Fibroblast of the conjunctiva (primary cell): ENCODE data around the gene YBEY.

ENCODE experiments used
- DNase-seq: peaks from one replicate; pipeline ENCODE4 v3.0.0-alpha.2; 2010; ENCODE audit warnings: low read depth

YBEY gene

DNA sequence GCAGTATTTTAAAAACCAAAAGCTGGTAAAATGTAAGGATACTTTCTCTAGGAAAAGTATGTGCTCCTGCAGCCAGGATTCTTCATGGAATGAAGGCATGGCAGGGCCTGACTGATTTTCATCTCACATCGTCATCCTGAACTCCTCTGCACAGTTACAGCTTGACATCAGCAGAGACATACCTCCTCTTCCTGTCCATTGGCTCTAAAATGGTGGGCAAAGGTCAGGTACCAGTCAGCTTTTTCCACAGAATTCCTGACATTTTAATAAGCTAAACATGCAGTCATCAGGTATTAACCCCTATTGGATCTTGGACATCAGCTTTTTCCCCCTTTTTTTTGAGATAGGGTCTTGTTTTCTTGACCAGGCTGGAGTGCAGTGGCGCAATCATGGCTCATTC, 43.7 kb downstream of the YBEY start:
- no peak for DNase-seq

DNA sequence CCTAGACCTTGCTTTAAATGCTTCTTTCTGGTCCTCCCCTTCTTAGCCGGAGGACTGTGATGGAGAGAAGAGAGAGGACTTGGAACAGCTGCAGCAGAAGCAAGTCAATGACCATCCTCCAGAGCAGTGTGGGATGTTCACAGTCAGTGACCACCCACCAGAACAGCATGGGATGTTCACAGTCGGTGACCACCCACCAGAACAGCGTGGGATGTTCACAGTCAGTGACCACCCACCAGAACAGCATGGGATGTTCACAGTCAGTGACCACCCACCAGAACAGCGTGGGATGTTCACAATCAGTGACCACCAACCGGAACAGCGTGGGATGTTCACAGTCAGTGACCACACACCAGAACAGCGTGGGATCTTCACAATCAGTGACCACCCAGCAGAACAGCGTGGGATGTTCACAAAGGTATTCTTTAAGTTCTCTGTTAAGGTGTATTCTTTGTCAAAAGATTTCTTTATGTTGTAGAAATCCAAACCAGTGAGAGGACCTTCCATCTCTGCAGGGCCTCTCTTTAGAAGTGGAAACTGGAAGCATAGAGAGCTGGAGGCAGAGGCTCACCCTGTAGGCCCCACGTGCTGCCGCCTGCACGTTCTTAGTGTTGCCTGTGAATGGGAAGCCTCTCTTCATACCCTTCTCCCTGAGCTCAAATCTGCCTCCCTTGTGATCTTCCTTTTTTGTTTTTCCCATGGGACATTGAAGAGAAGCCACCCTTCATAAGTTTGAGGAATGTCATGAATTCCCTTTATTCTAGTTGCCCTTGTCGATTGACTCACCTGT, 48.4 kb downstream of the YBEY start:
- DNase-seq: no peak

DNA sequence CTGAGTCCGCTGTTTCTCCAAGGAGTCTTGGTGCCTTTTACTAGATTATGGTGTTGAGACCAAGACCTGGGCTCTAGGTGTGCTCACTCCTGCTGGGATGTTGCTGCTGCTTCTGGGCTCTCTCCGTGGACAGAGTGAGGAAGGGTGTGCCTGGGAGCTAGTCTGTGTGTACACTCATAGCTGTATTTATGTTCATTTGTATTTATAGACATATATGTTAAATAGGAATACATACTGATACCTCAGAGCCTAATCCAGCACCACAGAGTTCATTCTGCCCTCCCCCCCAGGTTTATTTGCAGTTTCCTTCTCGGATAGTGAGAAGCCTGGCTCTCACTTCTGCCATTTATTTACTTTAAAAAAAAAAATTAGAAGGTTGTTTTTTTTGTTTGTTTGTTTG, 50.5 kb downstream of the YBEY start:
- DNase-seq: no peak

GRCh38 chr21:46340998-46341397, 54.9 kb downstream of the YBEY start:
- no peak for DNase-seq

DNA sequence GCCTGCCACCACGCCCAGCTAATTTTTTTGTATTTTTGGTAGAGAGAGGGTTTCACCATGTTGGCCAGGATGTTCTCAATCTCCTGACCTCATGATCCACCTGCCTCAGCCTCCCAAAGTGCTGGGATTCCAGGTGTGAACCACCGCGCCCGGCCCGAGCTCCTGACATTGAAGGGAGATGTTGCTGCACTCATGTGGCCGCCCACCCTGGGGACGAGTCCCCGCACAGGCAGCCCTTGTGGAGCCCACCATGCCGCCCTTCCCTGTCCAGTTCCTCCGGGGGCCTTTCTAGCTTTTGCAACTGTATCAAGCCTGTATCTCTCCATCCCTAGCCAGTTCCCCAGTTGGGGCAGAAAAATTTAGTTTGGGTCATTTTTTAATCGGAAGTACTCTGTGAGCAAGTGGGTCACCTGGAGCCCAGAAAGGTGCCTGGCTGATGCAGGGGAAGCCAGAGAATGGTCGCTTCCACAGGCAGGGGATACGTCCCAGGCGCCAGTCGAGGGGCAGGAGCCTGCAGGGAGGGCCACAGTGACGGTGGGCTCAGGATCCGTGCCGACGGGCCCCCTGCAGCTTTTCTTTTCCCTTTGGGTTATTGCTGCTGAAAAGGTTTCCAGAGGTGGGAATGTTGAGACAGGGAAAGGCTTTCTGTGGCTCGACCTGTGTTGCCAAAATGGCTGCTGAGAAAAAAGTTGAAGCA, 58.2 kb downstream of the YBEY start:
- DNase-seq: no peak

DNA sequence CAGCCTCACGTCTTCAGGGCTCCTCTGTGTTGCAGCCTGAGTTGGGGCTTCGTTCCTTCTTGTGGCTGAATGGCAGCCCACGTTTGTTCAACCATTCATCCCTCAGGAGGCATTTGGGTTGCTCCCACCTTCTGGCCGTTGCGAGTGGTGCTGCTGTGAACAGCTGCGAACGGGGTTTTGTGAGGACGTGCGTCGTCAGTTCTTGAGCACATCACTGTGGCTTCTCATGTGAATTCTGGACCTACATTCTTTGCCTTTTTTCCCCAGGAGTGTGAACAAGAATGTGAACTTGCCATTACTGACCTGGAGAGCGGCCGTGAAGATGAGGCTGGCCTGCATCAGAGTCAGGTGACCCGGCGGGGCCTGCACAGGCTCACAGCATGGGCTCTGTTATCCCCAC, 59.7 kb downstream of the YBEY start:
- DNase-seq: no peak

GRCh38 chr21:46346296-46347202, 60.4 kb downstream of the YBEY start:
- no peak for DNase-seq

DNA sequence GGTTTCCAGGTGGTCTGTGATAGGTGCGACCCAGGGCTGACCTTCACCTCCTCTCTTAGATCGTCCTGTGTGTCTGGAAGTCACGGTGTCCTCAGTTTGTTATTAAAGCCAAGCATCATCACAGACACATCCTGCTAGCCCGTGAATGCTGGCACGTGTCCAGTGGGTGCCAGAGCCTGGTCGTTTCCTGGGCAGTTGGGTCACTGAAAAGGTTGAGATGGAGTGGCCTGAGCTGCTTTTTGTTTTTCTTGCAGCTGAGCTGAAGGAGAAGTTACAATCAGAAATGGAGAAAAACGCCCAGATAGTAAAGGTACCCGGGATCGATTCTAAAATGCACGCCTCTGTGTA, 61.0 kb downstream of the YBEY start:
- DNase-seq: no peak
